HepG2 (cell line): ENCODE measurements around the gene HTRA2. TPM values are rescaled to one million over a fixed set of nuclear protein-coding genes. Genes with fewer than 3 reads are reported as not detected.

ENCODE experiments used
- FOXJ3 ChIP-seq: sonication (generic); formaldehyde crosslinking; IDR thresholded peaks from 2 replicates; pipeline ENCODE4 v1.4.0; 2020; ENCODE audit warnings: missing genetic modification reagents, mild to moderate bottlenecking, borderline replicate concordance
- KLF11 ChIP-seq: IDR thresholded peaks from 2 replicates; pipeline ENCODE4 v1.6.1; 2016; ENCODE audit warnings: missing compliant biosample characterization
- MAZ ChIP-seq, 2 experiments: sonication (generic) in 1 of 2; formaldehyde crosslinking in 1 of 2; IDR thresholded peaks; 2 replicates each; pipeline versions ENCODE4 v1.5.0 to v1.6.1; 2012 to 2020; ENCODE audit warnings: low read depth in 2 of 2, mild to moderate bottlenecking in 2 of 2, borderline replicate concordance in 1 of 2, improper control_type of control experiment in 1 of 2, low read length in 1 of 2, missing genetic modification reagents in 1 of 2, moderate library complexity in 1 of 2
- NCOA2 ChIP-seq: sonication (generic); formaldehyde crosslinking; IDR thresholded peaks from 2 replicates; pipeline ENCODE4 v1.8.0; 2022; ENCODE audit warnings: inconsistent platforms
- PAF1 ChIP-seq: IDR thresholded peaks from 2 replicates; pipeline ENCODE4 v1.6.1; 2016; ENCODE audit warnings: missing genetic modification reagents, missing compliant biosample characterization
- PPARG ChIP-seq: conservative IDR thresholded peaks from 2 replicates; pipeline ENCODE4 v1.6.1; 2016; ENCODE audit warnings: missing biosample characterization, missing genetic modification reagents
- RAD51 ChIP-seq: fragments of 450-650 bp; IDR thresholded peaks from 2 replicates; pipeline ENCODE4 v1.6.1; 2016; ENCODE audit warnings: borderline replicate concordance
- RBM39 ChIP-seq: fragments of 200-400 bp; formaldehyde crosslinking; IDR thresholded peaks from one replicate; pipeline ENCODE4 v1.6.1; 2018; ENCODE audit warnings: antibody characterized with exemption, mild to moderate bottlenecking, low read depth, low read length; ENCODE audit not compliant: poor library complexity, severe bottlenecking
- RELA ChIP-seq: sonication (generic); formaldehyde crosslinking; IDR thresholded peaks from 2 replicates; pipeline ENCODE4 v1.4.0; 2020; ENCODE audit warnings: missing genetic modification reagents
- RFXANK ChIP-seq: IDR thresholded peaks from 2 replicates; pipeline ENCODE4 v1.6.1; 2016
- ZNF674 ChIP-seq: sonication (generic); formaldehyde crosslinking; IDR thresholded peaks from 2 replicates; pipeline ENCODE4 v1.5.0; 2020; ENCODE audit warnings: low read depth, mild to moderate bottlenecking, missing genetic modification reagents
- polyA plus RNA-seq, 8 experiments: library from polyadenylated mRNA; depleted of rRNA in 3 of 8; stranded (reverse) in 7 of 8; unstranded in 1 of 8; fragments of >200 nt; fragmentation: Illumina TruSeq in 4 of 8; extraction: Trizol in 4 of 8; gene quantifications; 2 replicates each; pipeline versions ENCODE4 v1.2.1 to v1.2.3, GENCODE V29; 2011 to 2016; ENCODE audit warnings: low read depth in 4 of 8, missing spikeins in 1 of 8, mixed read lengths in 1 of 8; ENCODE audit not compliant: insufficient read depth in 1 of 8
- total RNA-seq, 5 experiments: library from RNA; depleted of rRNA; stranded (reverse); fragments of >200 nt; fragmentation: Illumina TruSeq; extraction: Trizol; gene quantifications; 2 replicates each; pipeline ENCODE4 v1.2.3, GENCODE V29; 2016; ENCODE audit warnings: low read depth in 1 of 5
- TF ChIP-seq, protein P1 (sequence below): sonication (generic); formaldehyde crosslinking; IDR thresholded peaks from 2 replicates; pipeline ENCODE4 v1.4.0; 2020; ENCODE audit warnings: missing genetic modification reagents, borderline replicate concordance
- TF ChIP-seq, protein P2 (sequence below): sonication (generic); formaldehyde crosslinking; IDR thresholded peaks from 2 replicates; pipeline ENCODE4 v1.4.0; 2020; ENCODE audit warnings: missing genetic modification reagents
- TF ChIP-seq, protein P3 (sequence below): sonication (generic); formaldehyde crosslinking; IDR thresholded peaks from 2 replicates; pipeline ENCODE4 v1.5.0; 2020; ENCODE audit warnings: mild to moderate bottlenecking, low read depth, missing genetic modification reagents, borderline replicate concordance
- TF ChIP-seq, protein P4 (sequence below): sonication (generic); formaldehyde crosslinking; IDR thresholded peaks from 2 replicates; pipeline ENCODE4 v1.5.0; 2020; ENCODE audit warnings: mild to moderate bottlenecking, missing genetic modification reagents
- TF ChIP-seq, protein P5 (sequence below): IDR thresholded peaks from 2 replicates; pipeline ENCODE4 v1.6.1; 2016; ENCODE audit warnings: low read depth, control low read depth

The HTRA2 gene
- total and polyA plus RNA-seq, 2 of the 13 experiments (the other 11 are each of a cell fraction or from before 2014, with no cell fraction given): 47.7 to 50.3 TPM

DNA sequence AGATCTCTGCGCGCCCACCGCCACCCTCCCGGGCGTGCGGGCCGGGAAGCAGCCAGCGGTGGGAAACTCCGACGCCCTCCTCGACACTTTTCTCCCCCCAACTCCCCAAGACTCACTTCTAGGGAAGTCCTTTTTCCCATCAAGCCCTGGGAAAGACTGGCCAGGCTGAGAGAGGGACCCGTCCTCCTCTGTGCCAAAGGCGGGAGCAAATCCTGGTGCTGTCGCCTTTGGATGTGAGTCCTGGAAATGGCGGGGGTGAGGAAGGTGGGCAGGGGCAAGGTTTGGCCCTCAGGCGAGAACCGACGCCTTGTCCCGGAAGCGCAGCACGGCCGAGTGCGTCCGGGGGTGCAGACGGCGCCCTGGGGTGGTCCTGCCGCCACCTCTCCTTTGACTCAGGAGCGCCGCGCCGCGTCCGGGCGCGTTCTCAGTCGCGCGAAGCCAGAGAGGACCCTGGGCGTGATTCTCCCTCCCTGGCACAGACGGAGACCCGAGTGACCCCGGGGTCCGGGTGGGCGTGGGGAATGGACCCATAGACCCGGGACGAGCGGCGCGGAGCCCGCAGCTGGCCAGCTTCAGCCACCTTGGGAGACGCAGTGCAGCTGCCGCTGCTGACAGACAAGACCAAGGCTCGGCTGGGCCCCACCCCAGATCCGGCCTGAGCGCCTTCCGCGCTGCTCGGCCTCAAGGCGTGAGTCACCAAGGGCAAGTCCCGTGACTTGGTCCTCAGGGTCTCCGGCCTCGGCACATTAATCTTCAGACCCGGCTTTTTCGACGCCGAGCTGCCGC, 26.8 kb upstream of the HTRA2 start (continued):
- TF ChIP-seq, protein P1, sequence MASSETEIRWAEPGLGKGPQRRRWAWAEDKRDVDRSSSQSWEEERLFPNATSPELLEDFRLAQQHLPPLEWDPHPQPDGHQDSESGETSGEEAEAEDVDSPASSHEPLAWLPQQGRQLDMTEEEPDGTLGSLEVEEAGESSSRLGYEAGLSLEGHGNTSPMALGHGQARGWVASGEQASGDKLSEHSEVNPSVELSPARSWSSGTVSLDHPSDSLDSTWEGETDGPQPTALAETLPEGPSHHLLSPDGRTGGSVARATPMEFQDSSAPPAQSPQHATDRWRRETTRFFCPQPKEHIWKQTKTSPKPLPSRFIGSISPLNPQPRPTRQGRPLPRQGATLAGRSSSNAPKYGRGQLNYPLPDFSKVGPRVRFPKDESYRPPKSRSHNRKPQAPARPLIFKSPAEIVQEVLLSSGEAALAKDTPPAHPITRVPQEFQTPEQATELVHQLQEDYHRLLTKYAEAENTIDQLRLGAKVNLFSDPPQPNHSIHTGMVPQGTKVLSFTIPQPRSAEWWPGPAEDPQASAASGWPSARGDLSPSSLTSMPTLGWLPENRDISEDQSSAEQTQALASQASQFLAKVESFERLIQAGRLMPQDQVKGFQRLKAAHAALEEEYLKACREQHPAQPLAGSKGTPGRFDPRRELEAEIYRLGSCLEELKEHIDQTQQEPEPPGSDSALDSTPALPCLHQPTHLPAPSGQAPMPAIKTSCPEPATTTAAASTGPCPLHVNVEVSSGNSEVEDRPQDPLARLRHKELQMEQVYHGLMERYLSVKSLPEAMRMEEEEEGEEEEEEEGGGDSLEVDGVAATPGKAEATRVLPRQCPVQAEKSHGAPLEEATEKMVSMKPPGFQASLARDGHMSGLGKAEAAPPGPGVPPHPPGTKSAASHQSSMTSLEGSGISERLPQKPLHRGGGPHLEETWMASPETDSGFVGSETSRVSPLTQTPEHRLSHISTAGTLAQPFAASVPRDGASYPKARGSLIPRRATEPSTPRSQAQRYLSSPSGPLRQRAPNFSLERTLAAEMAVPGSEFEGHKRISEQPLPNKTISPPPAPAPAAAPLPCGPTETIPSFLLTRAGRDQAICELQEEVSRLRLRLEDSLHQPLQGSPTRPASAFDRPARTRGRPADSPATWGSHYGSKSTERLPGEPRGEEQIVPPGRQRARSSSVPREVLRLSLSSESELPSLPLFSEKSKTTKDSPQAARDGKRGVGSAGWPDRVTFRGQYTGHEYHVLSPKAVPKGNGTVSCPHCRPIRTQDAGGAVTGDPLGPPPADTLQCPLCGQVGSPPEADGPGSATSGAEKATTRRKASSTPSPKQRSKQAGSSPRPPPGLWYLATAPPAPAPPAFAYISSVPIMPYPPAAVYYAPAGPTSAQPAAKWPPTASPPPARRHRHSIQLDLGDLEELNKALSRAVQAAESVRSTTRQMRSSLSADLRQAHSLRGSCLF (CRISPR knock-in tag): no peak; the same call in 1 of the 2 replicates
- no peak for TF ChIP-seq RAD51
- no peak; the same call in none of the 2 replicates for TF ChIP-seq RELA
- peak; percentile 74 for TF ChIP-seq RBM39
- TF ChIP-seq, protein P2, sequence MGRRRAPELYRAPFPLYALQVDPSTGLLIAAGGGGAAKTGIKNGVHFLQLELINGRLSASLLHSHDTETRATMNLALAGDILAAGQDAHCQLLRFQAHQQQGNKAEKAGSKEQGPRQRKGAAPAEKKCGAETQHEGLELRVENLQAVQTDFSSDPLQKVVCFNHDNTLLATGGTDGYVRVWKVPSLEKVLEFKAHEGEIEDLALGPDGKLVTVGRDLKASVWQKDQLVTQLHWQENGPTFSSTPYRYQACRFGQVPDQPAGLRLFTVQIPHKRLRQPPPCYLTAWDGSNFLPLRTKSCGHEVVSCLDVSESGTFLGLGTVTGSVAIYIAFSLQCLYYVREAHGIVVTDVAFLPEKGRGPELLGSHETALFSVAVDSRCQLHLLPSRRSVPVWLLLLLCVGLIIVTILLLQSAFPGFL (CRISPR knock-in tag): 0 out of 2 replicates have a peak, but pooled peaks have one; percentile 54
- TF ChIP-seq, protein P3, sequence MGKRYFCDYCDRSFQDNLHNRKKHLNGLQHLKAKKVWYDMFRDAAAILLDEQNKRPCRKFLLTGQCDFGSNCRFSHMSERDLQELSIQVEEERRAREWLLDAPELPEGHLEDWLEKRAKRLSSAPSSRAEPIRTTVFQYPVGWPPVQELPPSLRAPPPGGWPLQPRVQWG (CRISPR knock-in tag): no peak
- TF ChIP-seq ZNF674 (CRISPR knock-in tag): no peak
- peak; percentile 21 for TF ChIP-seq NCOA2 (CRISPR knock-in tag)
- TF ChIP-seq PPARG (CRISPR knock-in tag): peak; percentile 56
- TF ChIP-seq MAZ (IDR thresholded peaks at IDR 0.05; ENCODE audit: borderline replicate concordance, low read depth, low read length): no peak; the same call in 1 of the 2 replicates
- TF ChIP-seq MAZ (CRISPR knock-in tag; IDR thresholded peaks at IDR 0.05; ENCODE audit: low read depth): peak; percentile 44; the same call in 1 of the 2 replicates
- TF ChIP-seq, protein P4, sequence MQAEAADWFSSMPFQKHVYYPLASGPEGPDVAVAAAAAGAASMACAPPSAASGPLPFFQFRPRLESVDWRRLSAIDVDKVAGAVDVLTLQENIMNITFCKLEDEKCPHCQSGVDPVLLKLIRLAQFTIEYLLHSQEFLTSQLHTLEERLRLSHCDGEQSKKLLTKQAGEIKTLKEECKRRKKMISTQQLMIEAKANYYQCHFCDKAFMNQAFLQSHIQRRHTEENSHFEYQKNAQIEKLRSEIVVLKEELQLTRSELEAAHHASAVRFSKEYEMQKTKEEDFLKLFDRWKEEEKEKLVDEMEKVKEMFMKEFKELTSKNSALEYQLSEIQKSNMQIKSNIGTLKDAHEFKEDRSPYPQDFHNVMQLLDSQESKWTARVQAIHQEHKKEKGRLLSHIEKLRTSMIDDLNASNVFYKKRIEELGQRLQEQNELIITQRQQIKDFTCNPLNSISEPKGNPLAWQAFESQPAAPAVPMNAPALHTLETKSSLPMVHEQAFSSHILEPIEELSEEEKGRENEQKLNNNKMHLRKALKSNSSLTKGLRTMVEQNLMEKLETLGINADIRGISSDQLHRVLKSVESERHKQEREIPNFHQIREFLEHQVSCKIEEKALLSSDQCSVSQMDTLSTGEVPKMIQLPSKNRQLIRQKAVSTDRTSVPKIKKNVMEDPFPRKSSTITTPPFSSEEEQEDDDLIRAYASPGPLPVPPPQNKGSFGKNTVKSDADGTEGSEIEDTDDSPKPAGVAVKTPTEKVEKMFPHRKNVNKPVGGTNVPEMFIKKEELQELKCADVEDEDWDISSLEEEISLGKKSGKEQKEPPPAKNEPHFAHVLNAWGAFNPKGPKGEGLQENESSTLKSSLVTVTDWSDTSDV (CRISPR knock-in tag): peak; percentile 87
- no peak for TF ChIP-seq RFXANK (CRISPR knock-in tag)
- no peak; the same call in 1 of the 2 replicates for TF ChIP-seq KLF11 (CRISPR knock-in tag)
- 0 out of 2 replicates have a peak, but pooled peaks have one; percentile 32 for TF ChIP-seq PAF1 (CRISPR knock-in tag)
- TF ChIP-seq, protein P5, sequence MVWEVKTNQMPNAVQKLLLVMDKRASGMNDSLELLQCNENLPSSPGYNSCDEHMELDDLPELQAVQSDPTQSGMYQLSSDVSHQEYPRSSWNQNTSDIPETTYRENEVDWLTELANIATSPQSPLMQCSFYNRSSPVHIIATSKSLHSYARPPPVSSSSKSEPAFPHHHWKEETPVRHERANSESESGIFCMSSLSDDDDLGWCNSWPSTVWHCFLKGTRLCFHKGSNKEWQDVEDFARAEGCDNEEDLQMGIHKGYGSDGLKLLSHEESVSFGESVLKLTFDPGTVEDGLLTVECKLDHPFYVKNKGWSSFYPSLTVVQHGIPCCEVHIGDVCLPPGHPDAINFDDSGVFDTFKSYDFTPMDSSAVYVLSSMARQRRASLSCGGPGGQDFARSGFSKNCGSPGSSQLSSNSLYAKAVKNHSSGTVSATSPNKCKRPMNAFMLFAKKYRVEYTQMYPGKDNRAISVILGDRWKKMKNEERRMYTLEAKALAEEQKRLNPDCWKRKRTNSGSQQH: peak; percentile 32; the same call in 1 of the 2 replicates
- TF ChIP-seq FOXJ3 (CRISPR knock-in tag): no peak
